OCI-LY7 (cell line): ENCODE measurements around the gene MGMT.

Experiments used
- CTCF ChIP-seq: fragments of 200-600 bp; sonication (generic); conservative IDR thresholded peaks from 2 replicates; pipeline ENCODE4 v1.5.1; 2014; ENCODE audit warnings: mild to moderate bottlenecking, antibody characterized with exemption, low read length, moderate library complexity, mixed read lengths
- EZH2phosphoT487 ChIP-seq: fragments of 200-600 bp; sonication (generic); IDR thresholded peaks from 2 replicates; pipeline ENCODE4 v1.6.1; 2018; ENCODE audit warnings: low read depth, borderline replicate concordance, mild to moderate bottlenecking, mixed run types, antibody characterized with exemption, low read length, moderate library complexity, mixed read lengths

GRCh38 chr10:129531969-129532660 lies 65.1 kb downstream of the MGMT start:
- TF ChIP-seq CTCF, result no peak
- no peak for TF ChIP-seq EZH2phosphoT487
